CD4-positive, alpha-beta T cell treated with Interleukin-1 beta for 1 hour (primary cell): ENCODE measurements around the gene ELFN2.
A peak's percentile ranks its signal among the peaks of the same experiment; 100 is the strongest.

Source experiments
- DNase-seq, 2 donors: peaks; one replicate each; pipeline ENCODE4 v3.0.0-alpha.2; 2020 to 2022

Gene ELFN2

DNA sequence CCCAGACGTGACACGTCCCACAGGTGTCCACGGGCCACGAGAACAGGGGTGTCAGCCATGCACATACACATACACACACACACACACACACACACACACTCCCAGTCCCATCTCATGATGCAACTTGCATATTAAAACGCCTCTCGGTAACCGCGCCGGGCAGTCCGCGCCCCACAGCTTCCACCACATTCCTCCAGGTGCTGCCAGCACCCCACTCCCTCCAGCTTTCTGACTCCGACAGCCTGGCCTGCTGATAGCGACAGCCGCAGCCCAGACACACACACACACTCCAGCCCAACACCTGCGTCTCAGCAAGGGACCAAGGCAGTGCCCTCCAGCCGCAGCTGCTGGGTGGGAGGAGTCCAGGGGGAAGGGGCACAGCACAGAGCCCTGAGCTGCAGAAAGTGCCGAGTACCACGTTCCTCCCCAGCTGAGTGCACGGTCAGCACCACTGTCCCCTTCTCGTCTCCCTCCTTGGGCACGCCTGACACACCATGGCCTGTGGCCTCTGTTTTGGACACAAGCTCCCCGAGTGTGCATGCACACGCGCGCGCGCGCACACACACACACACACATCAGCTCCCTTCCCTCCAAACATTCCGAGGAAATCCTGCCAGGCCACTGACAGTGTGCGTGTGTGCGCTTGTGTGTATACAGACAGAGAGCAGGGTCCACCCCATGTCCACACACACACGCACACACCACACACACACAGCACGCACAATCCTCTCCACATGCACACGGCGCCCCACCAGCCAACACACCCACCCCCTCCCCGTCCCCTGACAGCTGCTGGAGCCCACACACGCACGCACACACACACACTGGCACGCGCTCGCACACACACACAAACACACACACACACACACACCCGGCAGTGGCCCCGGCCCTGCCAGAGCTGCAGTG, 1.2 kb downstream of the ELFN2 start:
- no peak for DNase-seq

DNA sequence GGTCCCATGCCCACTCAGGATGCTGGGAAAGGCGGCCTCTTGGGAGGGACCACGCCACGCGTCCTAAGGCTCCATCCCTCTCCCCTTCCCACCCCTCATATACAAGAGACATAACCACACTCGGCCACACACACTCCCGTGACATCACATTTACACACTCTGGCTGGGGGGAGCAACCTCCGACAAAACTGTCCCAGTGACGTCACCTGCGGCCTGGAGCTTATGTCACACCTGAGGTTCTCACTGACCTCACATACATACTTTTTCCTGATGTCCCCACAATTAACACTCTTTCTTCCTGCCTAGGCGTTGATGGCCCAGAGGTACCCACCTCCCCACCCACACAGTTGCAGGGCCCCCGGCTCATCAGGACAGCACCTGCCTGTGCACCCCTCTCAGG, 1.9 kb downstream of the ELFN2 start:
- DNase-seq = no peak

DNA sequence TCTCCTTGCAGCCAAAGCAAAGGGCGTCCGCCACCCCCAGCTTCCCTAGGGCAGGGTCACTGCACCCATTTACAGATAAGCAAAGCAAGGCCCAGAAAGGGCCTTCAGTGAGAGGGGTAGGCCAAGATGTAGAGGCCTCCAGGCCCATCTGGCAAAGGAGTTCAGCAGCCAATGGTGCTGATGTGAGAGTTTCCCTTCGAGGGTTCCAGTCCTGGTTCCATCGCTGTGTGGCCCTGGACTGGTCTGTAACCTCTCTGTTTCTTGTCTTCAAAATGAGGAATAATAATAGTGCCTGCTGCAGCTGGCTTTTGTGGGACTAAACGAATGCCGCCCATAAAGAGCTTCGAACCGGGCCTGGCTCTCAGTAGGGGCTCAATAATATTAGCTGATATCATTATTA, 4.0 kb downstream of the ELFN2 start:
- DNase-seq = no peak

DNA sequence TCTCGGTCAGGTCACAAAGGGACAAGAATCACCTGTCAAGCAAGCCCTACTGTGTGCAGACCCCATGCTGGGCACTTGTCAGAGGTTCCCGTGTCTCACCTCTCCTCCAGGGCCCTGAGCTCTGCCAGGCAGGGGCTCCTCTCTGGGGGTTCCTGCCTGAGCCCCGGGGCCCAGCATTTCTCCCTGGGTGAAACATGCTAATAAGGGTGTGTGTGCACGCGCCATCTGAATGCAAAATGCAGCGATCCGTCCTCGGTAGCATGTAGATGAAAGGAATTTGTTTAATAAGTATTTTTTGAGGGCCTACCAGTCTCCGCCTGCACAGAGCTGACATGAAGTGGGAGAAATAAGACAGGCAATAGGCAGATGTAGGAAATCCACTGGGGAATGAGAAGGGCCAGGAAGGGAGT, 5.8 kb downstream of the ELFN2 start:
- no peak for DNase-seq

DNA sequence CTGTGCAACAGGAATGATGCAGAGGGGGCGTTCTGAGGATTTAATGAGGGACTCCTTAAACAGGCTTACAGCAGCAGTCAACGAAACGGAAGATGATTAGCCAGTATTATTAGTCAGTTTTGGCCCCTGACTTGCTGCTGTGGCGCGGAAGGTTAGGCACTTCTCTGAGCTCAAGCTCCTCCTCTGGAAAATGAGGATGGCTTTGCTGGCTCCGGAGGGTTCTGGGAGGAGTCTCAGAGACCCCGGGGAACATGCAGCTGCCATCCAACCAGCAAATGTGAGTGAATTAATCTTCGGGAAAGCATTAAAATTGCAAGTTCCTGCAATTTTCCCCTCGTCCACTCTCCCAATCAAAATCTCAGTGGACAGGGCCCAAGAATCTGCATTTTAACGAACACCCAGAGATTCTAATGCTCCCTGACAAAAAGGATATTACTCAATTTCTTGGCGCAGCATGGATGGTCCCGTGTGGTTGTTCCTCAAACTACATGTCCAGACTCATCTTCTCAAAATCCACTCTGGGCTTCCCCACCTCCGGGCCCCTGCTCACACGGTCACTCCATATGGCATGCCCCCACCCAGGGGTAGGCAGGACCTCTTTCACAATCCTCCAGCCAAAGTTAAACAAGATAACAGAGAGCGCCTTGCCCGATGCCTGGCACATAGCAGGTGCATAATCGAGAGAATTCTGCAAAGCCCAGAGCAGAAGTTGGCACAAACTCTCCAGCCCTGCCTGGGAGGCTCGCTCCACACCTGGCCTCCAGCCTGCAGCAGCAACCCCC, 6.4 kb downstream of the ELFN2 start:
- no peak for DNase-seq

DNA sequence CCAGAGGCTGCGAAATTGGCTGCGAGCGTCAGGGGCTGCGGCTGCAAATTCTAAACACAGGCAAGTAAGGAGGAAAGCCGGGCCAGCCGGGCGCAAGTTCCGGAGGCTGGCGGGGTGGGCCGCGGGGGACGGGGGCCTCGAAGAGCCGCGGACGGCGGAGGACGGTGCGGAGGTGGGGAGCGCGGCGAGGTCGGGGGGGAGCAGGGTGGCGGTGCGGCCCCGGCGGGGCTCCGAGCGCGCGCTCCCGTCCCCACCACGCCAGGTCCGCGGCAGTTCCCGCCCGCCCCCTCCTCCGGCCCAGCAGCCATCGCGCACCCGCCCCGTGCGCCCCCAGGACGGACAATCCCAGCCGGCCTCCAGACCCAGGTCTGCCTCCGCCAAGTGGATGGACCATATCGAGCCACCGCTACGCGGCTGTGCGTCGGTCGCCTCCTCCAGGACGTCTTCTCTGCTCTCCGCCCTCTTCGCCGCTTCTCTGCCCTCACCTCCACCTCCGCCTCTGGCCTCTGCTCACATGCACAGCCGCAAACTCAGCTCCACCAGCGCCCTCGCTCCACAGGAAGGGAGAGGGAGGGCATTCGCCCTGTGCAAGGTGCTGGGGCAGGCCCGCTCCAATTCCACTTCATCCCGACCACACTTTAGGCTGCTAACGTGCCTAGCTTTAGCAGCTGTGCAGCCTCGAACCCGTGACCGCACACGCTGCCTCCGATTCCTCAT, 7.2 kb downstream of the ELFN2 start:
- no peak for DNase-seq

DNA sequence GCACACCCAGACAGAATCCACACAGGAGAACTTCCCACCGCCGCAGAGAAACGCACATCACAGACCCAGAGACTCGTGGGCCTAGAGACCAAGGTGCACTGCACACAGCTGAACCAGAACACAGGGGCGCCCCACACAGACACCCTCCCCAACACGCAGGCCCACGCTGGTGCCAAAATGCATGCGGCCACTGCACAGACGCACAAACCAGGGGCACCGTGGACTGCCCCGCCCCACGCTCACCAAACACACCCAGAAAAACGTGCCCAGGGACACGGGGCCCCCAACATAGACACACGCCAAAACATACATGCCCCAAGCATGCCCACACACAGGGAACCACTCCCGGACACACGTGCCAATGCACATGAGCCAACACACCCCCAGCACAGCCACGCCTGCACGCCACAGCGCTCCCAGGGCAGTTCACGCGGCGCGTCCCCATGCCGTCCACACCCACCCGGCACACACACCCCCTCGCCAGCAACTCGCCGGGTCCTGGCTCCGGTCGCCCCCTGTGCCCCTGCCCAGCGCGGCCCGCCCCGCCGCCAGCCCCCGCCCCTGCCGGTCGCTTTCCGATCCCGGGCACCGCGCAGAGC, 7.8 kb downstream of the ELFN2 start:
- no peak for DNase-seq

DNA sequence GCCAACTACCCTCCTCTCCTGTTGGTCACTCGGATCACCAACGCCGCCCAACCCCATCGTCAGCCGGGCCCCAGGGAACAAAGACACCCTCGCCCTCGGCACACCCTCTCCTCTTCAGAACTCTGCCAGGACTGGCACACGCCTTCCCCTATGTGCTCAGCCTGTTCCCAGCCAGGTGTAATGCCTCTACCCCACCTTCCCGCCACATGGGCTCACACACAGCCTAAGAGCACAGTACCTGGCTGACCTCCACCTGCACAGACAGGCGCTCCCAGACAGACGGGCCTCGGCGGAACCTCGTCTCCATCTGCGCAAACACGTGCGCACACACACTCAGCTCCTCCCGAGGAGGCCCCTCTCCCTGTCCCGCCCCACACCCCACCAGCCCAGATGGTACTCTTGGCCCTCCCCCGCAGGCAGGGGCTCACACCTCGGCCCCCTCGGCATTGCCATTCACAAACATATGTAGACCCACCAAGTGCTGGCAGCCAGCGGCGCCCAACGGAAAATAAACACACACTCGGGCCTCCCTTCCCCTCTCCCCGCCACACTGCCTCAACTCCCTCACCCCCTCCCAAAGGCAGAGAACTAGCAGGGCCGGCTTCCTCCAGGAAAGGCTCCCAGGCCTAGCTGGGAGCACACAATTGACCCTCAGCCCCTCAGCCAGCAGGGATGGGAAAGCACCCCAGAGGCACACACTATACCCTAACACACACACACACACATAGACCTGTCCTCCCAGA, 8.5 kb downstream of the ELFN2 start:
- no peak for DNase-seq

DNA sequence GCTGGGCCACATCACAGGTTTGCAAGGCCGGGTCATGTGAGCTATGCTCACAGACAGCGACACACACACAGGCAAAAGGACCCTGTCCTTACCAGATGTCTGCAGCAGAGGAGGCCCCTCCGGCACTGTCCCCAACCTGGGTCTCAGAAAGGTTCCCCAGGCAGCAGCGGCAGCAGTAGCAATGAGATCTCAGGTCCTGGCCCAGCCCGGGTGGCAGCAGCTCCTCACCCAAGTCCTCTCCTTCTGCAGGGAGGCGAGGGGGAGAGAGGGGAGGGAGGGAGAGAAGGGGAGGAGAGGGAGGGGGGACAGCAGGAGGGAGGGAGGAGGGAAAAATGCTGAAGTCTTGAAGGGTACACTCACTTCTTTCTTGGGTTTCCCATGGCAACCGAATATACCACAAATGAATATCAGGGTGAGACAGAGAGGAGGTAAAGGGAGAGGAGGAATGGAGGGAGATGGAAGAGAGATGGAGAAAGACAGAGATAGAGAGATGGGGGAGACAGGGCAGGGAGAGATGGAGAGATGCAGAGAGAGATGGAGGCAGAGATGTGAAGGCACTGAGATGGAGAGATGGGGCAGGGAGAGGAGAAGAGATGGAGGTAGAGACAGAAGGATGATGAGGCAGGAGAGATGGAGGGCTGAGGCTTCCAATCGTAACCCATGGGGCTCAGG, 9.5 kb downstream of the ELFN2 start:
- no peak for DNase-seq

DNA sequence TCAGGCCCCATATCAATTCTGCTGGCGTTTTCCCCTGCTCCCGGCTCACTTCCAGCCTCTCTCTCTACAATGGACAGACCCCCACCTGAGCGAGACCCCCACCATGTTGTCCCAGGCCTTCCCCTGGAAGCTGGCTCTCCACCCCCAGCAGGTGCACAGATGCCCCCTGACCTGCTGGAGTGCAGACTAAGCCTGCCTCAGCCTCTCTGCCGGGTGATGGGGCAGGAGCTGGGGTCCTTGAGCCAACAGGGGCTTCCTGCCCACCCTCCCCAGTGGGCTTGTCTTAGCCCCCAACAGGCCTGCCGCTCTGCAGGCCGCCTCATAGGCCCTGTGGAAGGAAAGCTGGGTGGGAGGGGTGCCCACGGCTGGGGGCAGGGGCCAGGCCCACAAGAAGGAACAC, 10.0 kb downstream of the ELFN2 start:
- no peak for DNase-seq

DNA sequence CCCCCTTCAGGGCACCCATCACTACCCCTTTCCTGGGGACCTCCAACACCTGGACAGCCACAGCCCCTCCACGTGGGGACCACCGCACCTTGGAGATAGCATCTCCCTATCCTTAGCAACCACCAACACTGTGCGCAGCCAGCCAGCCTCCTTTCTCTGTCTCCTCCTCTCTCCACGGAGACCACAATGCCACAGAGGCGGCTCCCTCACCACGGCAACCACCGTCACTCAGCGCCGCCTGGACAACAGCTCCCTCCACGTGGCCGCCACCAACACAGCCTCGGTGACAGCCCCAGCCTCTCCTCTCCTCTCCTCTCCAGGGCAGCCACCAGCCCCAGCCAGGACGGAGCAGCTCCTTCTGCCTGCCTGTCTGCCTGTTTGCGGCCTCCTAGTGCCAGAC, 10.5 kb downstream of the ELFN2 start:
- peak; percentile 35 to 36 for DNase-seq

DNA sequence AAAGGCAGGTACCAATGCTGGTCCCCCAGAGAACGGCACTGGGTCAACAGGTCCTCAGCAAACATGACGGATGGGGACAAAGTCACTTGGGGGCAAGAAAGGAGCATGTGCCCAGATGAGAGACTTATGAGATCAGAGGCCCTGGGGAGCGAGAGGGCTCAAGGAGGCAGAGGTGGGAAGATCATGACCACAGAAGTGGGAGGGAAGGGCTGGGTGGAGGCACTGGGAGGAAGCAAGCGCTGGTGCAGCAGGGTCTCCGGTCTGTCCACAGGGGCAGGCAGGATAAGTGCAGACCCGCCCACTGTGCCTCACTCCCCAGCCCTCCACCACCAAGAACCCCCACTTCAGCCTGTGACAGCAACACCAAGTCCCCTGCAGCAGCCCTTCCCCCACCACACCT, 10.9 kb downstream of the ELFN2 start:
- DNase-seq = no peak

DNA sequence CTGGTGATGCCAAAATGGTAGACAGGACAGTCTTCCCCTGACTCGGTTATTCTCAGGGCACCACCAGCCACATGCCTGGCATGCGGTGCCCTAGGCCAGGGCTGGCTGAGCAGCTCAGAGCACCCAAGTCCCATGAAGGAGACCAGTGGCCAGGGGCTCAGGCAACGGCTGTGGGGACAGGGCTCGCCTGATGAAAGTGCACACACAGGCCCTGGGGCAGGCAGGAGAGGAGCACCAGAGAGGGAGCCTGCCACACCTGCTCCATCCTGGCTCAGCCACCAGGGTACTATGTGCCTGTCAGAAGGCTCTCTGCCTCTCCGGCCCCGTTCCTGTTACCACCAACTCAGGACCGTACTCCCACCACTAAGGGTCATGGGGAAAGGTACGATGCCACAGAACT, 12.1 kb downstream of the ELFN2 start:
- no peak for DNase-seq

DNA sequence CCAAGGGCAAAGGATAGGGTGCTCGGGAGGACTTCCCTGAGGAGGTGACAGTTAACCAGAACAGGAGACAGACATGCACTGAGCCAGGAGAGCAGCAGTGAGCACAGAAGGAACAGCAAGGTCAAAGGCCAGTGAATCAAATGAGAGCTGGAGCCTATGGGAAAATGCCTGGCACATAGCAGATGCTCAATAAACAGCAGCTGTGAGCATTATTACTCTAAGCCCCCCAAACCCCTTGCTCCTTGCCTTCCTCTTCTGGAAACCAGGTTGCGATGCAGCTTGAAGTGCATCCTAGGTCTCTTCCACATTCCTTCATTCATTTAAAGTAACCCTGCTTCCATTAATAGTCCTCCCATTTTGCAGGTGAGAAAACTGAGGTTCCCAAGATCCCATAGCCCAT, 13.0 kb downstream of the ELFN2 start:
- DNase-seq = no peak

DNA sequence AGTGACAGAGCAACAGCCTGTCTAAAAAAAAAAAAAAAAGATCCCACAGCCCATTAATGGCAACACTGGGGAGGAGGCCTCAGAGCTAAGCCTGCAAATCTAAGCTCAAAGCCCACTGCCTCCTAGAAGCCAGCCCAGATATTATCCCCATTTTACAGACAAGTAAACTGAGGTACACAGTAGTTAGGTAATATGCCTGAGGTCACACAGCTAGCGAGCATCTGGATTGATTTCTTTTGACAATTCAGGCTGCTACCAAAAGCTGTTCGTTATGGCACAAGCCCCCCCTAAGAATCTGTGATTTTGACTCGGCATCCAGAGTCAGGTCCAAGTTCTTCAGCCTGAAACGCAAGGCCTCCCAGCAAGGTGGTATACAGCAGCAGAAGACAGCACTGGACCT, 13.7 kb downstream of the ELFN2 start:
- no peak for DNase-seq

DNA sequence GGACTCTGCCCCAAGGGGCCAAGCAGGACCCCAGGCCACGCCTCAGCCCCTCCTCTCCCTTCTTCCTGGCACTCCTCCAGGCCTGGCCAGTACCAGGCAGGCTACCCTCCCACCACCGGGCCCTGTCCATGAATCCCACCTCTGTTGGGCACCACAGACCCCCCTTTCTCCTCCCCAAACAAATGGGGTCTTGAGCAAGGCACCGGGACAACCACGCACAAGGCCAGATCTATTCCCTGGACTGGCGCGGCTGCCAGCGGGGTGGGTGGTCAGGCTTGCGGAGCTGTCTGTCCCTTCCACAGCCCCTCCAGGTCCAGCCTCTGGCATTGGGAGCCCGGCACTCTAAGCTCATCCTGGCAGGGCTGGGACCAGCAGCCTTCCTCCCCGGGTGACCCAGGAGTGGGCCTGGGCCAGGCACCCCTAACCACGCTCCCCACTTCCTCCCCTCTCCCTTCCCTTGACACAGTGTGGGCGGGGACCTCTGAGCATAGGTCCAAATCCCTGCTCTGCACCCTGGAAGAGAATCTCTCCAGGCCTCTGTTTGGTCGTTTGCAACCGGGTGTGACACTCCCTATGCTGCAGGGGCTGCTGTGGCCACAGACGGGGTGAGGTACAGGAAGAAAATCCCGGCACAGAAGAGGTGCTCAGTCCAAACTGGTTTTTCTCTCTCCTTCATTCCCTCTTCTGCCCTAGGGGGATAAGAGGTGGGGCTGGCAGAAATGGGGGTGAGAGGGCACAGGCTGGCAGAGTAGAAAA, 14.6 kb downstream of the ELFN2 start:
- DNase-seq = no peak

DNA sequence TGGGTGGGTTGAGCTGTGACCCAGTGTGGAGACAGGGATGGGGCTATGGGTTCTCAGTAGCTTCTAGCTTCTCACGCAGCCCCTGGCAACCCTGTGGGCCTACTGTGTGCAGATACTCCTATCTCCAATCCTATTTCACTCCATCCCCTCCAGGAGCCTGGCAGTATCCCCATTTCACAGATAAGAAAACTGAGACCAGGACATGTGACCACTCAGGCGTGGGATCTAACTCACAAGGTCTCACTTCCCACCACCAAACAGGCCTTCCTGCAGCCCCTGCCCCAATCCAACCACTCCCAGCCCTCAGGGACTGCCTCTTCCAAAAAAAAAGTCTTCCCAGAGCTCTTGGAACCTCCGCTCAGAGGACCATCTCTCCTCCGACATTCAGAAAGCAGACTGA, 15.6 kb downstream of the ELFN2 start:
- no peak for DNase-seq

DNA sequence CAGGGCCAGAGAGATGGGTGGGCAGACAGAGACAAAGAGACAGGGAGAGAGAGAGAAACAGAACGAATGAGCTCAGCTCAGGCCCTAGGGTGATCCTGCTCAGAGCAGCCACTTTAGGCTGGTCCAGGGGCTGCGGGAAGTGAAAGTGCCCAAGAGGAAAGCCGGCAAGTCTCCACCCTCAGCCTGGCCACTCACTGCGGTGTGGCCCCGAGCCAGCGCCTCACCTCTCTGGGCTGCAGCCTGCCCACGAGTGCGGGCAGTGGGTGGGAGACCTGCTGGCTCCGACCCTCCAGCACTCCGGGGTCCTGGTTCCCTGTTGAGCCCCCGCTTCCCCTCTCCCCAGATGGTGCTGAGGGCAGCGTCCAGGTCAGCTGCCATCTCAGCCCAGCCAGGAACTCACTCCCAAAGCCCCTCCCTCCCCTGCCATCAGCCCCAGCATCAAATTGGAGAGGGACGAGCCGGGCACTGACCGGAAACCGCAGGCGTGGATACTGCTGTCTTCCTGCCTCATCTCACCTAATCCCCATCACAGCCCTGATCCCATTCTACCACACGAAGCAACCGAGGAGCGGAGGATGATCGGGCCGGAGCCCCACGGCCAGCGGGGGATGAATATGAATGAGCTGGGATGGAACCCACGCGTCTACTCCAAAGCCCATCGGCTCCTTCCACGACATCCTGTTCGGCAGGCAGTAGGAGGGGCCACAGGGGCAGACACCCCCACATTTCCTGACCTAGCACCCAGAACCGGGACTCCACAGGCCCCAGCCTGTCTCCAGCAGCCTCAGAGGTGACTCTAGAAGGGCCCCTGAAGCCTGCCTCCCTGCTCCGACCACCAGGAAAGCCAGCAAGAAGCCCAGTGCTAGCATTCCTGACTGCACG, 16.9 kb downstream of the ELFN2 start:
- peak in 1 of 2 donors; percentile 40 for DNase-seq

DNA sequence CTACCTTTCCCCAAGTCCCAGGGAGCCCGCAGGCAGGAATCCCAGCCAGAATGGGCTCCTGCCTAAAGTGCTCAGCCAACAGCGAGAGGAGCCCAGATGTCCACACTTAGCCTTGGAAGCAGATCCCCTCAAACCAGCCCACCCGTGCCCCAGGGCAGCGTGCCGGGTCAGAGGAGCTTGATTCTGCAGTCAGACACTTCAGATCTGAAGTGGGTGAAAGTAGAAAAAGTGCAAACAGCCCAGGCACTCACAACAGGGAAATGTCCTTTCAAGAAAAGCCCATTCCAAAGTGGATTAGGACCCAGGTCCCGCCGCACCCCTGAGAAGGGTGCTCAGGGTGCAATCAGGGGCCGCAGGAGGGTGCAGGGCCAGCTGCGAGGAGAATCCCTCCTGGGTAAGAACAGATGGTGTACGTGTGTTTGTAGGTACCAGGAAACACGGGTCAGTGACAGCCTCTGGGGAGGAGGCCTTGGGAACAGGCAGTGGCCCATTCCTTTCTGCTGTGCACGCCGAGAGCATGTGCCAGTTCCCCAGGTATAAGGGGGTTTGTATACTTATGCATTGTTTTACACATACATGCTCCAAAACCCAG, 17.7 kb downstream of the ELFN2 start:
- no peak for DNase-seq

DNA sequence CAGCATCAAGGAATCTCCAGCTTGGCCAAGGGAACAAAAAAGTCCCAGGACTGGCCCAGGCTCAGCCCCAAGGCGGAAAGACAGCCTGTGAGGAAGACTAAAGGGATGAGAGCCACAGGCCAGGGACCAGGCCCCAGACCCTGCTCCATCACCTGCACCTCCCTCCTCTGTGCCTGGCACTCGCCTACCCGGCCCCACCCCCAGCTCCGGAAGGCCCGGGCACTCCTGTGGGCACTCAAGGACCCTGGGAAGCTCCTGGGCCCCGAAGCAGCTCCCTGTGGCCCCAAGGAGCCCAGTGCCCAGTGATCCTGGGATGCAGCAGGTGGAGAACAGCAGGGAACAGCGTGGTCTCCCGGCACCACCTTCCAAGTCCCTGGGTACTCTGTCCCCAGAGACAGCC, 18.2 kb downstream of the ELFN2 start:
- DNase-seq = no peak
